Stimulated activated effector memory CD8-positive, alpha-beta T cell treated with anti-CD3 and anti-CD28 coated beads, Interleukin-12 subunit alpha, Interleukin-12 subunit beta, amount 100 ng/mL, for 72 hours (primary cell): ENCODE results near the gene ZNF281.
"Not testable (repeated sequence)": the region's sequence is repeated elsewhere in the genome, so short reads cannot be mapped to it uniquely, and the experiment has no call there.

Source experiments
- ATAC-seq: fragments of 150-1000 bp; cut with Tn5 transposase; 2 replicates; pipeline ENCODE4 v1.10.0; 2021
- DNase-seq, 2 donors: peaks; one replicate each; pipeline ENCODE4 v3.0.0; 2021 to 2022; ENCODE audit warnings: low spot score in 2 of 2
- H3K27ac Mint-ChIP-seq: one replicate; pipeline ENCODE4 v1.8.0; 2022; ENCODE audit warnings: mild to moderate bottlenecking, mixed read lengths
- H3K36me3 Mint-ChIP-seq: one replicate; pipeline ENCODE4 v1.8.0; 2022; ENCODE audit warnings: mild to moderate bottlenecking, mixed read lengths
- H3K4me1 Mint-ChIP-seq: one replicate; pipeline ENCODE4 v1.8.0; 2022; ENCODE audit warnings: mixed read lengths
- H3K4me3 Mint-ChIP-seq: one replicate; pipeline ENCODE4 v1.8.0; 2022; ENCODE audit warnings: mild to moderate bottlenecking, mixed read lengths
- H3K9me3 Mint-ChIP-seq: one replicate; pipeline ENCODE4 v1.8.0; 2022; ENCODE audit warnings: mixed read lengths

ZNF281 gene

DNA sequence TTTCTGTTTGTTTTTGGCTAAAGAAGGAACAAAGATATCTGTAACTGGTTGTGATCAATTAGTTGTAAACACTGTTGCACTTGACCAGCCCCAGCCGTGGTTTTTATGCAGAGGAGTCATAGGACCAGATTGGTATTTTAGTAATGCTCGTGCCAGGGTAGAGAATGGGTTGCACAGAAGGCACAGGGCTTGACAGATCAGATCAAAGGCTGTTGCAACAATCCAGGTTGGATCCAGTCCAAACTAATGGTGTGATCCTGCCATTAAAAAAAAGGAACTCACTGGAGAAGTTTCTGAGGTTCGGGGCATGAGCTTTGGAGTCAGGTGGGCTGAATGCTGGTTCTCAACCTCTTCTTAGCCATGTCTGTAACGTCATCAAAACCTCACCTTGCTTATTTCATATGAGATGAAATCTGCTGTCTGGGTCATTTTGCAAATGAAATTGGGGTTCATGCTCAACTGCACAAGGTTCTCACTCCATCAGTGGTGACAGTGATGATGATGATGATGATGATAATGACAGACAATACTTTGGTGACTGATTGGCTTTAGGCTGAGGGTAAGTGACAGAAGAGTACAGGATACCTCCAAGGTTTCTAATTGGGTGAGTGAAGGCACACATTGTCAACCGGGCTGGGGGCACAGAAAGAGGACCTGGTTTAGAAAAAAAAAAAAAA, 43.1 kb downstream of the ZNF281 start:
- no peak for DNase-seq
- ATAC-seq, result no peak
- peak overlapping the region; percentile 77 for H3K27ac Mint-ChIP-seq

GRCh38 chr1:200365897-200366426, 43.9 kb downstream of the ZNF281 start:
- ATAC-seq, result no peak
- no peak overlapping the region for H3K27ac Mint-ChIP-seq
- no peak for DNase-seq
- no peaks in the 10 kb centered on the region for H3K9me3 Mint-ChIP-seq
- H3K36me3 Mint-ChIP-seq, result no peaks in the 10 kb centered on the region
- H3K4me1 Mint-ChIP-seq, result no peaks in the 10 kb centered on the region
- no peak overlapping the region for H3K4me3 Mint-ChIP-seq

More for the DNA sequence above, 43.1 kb downstream of the ZNF281 start:
- H3K4me3 Mint-ChIP-seq, result no peak overlapping the region
- no peaks in the 10 kb centered on the region for H3K36me3 Mint-ChIP-seq
- no peaks in the 10 kb centered on the region for H3K4me1 Mint-ChIP-seq
- no peaks in the 10 kb centered on the region for H3K9me3 Mint-ChIP-seq

DNA sequence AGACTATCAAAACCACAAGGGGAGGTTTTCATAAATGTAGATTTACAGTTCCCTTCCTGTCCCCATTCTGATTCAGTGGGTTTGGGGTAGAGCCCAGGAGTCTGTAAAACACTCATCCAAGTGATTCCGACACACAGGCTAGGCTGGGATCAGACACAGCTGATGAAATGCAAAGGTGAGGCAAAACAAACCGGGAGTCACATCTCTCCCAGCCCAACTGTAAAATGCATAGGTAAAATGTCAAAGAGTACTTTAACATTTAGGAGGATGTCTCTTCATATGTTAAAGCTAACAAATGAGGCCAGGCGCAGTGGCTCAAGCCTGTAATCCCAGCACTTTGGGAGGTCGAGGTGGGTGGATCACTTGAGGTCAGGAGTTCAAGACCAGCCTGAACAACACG, 45.0 kb downstream of the ZNF281 start:
- Mint-ChIP-seq H3K4me3 (no peak overlapping the region), H3K27ac (no peak overlapping the region), H3K36me3 (no peaks in the 10 kb centered on the region), H3K9me3 (no peaks in the 10 kb centered on the region), H3K4me1 (no peaks in the 10 kb centered on the region)
- DNase-seq (no peak), ATAC-seq (no peak)

GRCh38 chr1:200364091-200364759, 45.6 kb downstream of the ZNF281 start:
- Mint-ChIP-seq H3K4me1 (no peaks in the 10 kb centered on the region), H3K36me3 (no peaks in the 10 kb centered on the region), H3K4me3 (no peak overlapping the region), H3K9me3 (no peaks in the 10 kb centered on the region), H3K27ac (no peak overlapping the region)
- ATAC-seq (no peak), DNase-seq (no peak)

DNA sequence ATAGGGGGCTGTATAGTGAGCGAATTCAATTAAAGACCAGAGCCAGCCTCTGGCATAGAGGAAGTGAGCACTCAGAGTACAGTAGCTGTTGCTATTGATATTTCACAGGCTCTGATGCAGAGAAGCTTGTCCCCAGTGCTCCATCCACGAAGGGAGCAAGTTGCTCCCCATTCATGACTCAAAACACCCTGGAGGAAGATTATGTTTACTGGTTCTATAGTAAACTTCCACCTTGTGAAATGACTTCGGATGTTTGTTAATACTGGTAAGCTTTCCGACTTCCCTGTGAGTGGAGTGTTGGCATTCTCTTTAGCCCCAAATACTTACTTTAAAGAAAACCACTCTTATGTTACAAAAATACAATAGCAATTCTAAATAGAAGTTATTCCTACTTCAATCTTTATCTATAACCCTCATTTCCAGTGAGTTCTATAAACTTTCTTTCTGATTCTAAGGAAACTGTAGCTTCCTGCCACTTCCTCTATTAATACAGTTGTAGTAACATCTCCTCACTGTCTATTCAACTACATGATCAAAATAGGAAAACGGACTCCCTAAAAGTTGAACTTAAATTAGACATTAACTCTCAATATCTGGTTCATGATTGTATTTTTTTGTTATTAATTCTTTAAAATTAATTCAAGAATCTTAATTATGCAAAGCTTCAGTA, 46.4 kb downstream of the ZNF281 start:
- no peak overlapping the region for H3K4me3 Mint-ChIP-seq
- no peak for ATAC-seq

DNA sequence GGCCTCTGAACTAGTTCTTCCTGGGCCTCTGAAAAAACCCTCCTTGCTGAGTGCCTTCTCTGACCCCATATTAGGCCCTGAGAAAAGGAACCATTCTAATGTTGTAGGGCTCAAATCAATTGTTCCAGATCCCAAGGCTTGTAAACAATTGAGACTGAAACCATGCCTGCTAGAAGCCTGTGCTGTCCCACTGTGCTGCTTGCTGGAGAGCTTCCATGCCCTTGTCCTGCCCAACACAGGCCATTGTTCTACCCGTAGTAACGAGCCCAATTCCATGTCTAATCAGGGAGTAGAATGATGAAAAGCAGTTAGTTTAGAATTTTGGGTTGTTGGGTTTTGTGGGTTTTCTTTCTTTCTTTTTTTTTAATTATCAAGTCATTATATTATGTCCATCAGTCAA, 47.4 kb downstream of the ZNF281 start:
- ATAC-seq, result no peak

More for the DNA sequence above, 46.4 kb downstream of the ZNF281 start:
- DNase-seq, result no peak
- Mint-ChIP-seq H3K4me1 (no peaks in the 10 kb centered on the region), H3K27ac (no peak overlapping the region), H3K36me3 (no peaks in the 10 kb centered on the region), H3K9me3 (no peaks in the 10 kb centered on the region)

GRCh38 chr1:200359610-200360163, 50.1 kb downstream of the ZNF281 start:
- H3K27ac Mint-ChIP-seq, result no peak overlapping the region
- H3K36me3 Mint-ChIP-seq, result no peaks in the 10 kb centered on the region
- ATAC-seq, result no peak
- no peaks in the 10 kb centered on the region for H3K9me3 Mint-ChIP-seq
- H3K4me1 Mint-ChIP-seq, result peaks cover 4% of the 10 kb centered on the region
- no peak overlapping the region for H3K4me3 Mint-ChIP-seq
- DNase-seq, result no peak

More for the DNA sequence above, 47.4 kb downstream of the ZNF281 start:
- Mint-ChIP-seq H3K9me3 (no peaks in the 10 kb centered on the region), H3K36me3 (no peaks in the 10 kb centered on the region), H3K4me3 (no peak overlapping the region), H3K4me1 (no peaks in the 10 kb centered on the region), H3K27ac (no peak overlapping the region)
- no peak for DNase-seq

DNA sequence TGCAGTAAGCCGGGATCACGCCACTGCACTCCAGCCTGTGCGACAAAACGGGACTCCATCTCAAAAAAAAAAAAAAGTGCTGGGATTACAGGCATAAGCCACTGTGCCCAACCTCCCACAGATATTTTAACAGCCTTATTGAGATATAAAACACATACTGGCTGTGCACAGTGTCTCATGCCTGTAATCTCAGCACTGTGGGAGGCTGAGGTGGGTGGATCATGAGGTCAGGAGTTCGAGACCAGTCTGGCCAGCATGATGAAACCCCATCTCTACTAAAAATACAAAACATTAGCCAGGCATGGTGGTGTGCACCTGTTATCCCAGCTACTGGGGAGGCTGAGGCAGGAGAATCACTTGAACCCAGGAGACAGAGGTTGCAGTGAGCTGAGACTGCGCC, 51.9 kb downstream of the ZNF281 start:
- H3K9me3 Mint-ChIP-seq, H3K36me3 Mint-ChIP-seq, H3K27ac Mint-ChIP-seq, DNase-seq, H3K4me3 Mint-ChIP-seq, ATAC-seq: not testable (repeated sequence)
- peaks cover 18% of the 10 kb centered on the region for H3K4me1 Mint-ChIP-seq

DNA sequence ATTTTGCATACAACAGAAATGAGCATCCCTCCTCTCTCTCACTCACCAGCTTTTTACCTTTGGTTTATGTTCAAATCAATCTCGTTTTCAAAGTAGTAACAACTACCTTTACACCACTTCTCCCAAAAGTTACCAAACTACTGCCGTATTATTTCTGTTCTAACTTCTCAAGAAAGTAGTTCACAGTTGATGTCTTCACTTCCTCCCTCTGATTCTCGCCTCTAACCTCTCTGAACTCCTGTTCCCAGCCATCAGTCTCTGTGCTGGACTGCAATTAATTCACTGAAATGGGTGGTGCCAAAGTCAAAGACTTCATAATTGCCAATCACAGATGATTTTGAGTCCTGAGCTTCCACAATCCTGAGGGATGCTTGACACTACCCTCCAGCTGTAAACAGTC, 54.0 kb downstream of the ZNF281 start:
- DNase-seq (no peak), ATAC-seq (no peak)
- Mint-ChIP-seq H3K4me3 (no peak overlapping the region), H3K27ac (no peak overlapping the region), H3K36me3 (no peaks in the 10 kb centered on the region), H3K4me1 (peaks cover 32% of the 10 kb centered on the region), H3K9me3 (no peaks in the 10 kb centered on the region)
